ENCODE measurements around the gene UBE2F.

DNA sequence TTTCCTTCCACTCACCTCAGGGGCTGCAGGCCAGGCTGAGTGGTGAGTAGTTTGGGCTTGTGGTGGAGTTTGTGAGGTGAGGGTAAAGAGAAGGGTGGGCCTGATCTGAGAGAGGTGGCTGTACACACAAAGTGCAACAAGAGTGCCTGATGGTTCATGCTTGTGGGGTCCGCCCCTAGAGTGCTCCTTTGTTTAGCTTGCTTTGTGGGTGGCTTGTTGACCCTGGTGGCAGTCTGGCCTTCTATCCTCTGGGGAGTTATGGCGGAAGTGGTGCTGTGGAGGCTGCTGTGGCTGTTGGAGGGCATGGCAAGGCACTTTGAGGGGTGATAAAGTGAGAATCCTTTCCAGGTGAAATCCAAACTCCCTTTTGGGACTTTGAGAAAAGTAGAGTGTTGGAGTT, 10.6 kb downstream of the UBE2F start:
- TF ChIP-seq, protein P1, sequence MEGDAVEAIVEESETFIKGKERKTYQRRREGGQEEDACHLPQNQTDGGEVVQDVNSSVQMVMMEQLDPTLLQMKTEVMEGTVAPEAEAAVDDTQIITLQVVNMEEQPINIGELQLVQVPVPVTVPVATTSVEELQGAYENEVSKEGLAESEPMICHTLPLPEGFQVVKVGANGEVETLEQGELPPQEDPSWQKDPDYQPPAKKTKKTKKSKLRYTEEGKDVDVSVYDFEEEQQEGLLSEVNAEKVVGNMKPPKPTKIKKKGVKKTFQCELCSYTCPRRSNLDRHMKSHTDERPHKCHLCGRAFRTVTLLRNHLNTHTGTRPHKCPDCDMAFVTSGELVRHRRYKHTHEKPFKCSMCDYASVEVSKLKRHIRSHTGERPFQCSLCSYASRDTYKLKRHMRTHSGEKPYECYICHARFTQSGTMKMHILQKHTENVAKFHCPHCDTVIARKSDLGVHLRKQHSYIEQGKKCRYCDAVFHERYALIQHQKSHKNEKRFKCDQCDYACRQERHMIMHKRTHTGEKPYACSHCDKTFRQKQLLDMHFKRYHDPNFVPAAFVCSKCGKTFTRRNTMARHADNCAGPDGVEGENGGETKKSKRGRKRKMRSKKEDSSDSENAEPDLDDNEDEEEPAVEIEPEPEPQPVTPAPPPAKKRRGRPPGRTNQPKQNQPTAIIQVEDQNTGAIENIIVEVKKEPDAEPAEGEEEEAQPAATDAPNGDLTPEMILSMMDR (IDR thresholded peaks at IDR 0.05): no peak
- TF ChIP-seq POLR2A (IDR thresholded peaks at IDR 0.05): no peak
